ENCODE measurements around the gene RIN3.

Gene RIN3

DNA sequence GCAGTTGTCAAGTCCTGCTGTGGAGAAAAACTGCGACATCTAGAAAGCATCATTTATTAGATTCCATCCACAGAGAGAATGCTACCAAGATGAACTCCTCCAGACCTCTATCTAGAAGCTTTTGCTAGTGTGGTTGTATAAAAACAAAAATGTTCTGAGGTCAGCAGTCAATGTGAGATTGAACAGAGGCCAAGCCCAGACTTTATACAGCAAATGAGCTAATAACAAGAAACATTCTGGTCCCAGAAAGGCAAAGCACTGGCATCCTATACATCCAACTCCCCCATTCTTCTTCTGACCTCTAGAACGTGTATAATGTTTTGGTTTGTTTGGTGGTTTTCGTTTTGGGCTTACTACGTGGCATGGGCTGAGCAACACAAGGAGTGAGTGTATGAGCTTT lies 26.7 kb upstream of the RIN3 start:
- no peak for DNase-seq

DNA sequence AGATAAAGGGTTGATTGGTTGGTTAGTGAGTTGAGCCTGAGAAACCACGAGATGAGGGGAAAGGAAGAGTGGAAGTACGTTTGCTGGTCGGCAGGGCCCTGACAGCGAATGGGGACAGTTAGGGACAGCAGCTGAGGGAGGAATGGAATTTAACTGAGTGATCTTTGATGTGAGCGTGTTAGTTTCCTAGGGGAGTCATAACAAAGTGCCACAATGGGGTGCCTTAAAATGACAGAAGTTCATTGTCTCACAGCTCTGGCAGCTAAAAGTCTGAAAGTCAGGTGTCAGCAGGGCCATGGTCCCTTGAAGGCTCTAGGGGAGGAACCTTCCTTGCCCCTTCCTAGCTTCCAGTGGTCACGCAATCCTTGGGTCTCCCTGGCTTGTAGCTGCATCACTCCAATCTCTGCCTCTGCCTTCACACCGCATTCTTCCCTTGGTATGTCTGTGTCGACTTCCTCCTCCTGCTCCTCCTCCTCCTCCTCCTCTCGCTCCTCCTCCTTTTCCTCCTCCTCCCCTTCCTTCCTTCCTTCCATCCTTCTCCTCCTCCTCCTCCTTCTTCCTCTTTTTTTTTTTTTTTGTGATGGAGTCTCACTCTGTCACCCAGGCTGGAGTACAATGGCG lies 26.0 kb upstream of the RIN3 start:
- no peak for DNase-seq

DNA sequence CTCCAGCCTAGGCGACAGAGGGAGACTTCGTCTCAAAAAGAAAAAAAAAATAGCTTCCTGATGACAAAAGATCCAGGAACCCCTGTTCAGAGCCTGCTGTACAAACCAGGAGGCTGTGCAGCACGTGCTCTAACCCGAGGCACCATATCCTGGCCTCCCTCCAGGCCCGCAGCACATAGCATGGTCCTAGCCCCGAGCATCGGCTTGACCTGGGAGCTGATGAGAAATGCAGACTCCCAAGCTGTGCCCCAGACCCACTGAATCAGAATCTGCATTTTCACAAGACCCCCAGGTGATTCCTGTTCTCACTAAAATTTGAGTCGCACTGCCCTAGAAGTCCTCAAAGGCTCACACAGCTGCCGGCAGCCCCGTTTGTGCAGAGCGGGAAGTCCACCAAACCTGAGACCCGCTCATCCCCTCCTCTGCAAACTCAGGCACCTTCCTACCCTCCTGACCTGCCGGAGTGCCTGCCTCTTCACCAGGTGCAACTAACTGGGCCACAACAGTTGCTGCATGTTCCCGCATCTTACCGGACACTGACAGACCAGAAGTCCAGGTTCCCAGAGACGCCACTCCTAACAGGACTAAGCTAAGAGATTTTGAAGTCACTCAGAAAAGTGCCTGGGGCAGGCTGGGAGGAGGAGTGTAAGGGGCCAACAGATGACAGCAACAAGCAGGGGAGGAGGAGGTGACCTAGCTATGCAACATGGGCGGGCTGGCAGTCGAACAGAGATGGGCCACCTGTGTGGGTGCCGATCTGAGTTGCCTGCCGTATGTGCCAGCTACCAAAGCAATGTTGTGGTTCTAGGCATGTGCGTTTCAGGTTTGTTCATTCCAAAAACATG lies 24.0 kb upstream of the RIN3 start:
- no peak for DNase-seq

DNA sequence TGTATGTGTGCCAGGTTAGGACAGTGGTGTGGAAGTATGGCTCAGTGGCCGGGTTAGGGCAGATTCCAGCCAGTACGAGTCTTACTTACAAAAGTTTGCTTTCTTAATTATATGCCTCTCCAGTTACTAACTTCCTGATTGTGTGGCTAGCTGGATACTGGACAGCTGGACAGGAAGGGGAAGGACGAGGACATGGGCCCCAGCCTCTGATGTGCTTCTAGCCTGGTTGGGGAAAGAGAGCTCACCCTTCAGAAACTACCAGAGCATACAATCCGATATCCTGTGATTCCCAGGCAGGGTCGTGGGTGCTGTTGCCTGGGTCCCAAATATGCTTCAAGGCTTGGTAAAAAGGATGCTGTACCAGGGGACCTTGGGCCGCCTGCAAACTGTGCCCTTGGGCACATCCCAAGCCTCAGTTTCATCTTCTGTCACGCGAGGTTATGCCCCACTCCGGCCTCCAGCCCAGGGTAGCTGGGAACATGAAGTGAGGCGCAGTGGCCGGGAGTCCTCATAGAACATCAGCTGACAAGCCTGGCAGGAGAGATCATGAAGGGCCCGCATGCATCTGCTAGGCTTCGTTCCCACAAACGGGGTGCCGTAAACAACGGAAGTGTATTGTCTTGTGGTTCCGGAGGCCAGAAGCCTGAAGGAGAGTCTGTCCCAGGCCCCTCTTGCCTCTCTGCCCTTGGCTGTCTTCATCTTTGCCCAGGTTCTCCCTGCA lies 23.2 kb upstream of the RIN3 start:
- no peak for DNase-seq

DNA sequence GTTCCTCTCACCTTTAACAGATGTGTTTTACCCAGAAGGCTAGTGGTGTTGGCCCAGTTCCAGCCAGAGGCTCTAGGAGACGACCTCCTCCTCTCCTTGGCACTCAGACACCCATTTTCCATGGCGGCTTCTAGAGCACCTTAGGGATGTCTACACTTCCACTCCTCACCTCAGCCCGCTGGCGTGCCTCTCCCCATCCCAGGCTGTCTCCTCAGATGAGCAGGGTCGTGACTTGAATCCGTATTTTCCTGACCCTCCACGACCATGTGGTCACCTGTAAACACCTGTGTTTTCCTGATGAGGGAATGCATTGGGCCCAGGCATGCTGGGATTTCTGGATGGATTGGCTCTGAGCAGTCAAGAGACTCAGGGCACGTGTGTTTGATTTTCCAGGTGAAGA lies 21.8 kb upstream of the RIN3 start:
- DNase-seq: no peak

DNA sequence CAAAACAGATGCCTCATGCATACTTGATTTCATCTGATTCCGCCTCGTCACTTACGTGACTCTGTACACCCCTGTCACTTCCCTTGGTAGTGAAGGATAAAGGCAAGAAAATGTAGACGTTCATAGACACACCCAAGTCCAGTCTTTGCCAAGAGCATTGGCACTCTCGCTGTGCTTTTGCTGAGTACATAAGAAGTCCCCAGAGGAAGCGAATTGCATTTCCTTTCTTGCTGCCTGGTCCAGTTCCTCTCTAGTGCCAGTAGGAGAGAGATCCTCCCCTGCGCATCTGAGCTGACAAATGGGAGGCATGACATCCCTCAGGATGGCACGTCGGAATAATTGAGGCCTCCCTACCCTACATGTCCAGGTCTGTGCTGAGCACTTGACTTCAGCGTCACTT lies 21.3 kb upstream of the RIN3 start:
- DNase-seq: no peak

DNA sequence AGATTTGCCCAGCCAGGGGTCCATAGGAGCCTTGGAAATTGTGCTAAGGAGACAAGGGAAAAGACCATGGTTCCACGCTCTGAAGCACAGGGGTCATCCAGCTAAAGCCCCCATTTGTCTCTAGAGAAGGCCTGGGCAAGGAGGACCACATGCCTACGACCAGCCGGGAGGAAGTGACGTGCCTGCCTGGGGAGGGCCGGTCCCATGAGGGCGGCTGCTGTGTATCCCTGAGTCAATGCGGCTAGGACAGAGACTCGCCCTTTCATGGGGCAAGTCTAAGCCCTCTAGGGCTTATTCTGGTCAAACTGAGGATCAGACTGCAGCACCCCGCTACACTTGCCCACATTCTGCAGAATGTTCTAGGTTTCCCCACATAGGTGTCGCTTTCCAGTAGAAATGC lies 20.6 kb upstream of the RIN3 start:
- DNase-seq: no peak

DNA sequence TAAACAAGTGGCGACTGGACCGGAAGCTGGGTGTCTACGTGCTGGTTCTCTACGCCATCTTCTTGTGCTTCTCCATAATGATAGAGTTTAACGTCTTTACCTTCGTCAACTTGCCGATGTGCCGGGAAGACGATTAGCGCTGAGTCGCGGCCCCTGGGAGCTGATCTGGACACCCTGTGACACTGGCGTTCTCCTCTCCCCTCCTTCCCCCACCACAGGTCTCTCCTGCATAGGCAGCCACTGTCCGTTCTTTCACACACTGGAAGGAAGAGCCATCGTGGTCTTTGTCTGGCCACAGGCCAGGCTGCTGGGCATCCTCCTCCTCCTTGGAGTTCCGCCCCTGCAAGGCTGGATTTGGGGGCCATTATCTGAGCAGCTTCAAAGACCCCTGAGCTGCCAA lies 20.1 kb upstream of the RIN3 start:
- DNase-seq: no peak

DNA sequence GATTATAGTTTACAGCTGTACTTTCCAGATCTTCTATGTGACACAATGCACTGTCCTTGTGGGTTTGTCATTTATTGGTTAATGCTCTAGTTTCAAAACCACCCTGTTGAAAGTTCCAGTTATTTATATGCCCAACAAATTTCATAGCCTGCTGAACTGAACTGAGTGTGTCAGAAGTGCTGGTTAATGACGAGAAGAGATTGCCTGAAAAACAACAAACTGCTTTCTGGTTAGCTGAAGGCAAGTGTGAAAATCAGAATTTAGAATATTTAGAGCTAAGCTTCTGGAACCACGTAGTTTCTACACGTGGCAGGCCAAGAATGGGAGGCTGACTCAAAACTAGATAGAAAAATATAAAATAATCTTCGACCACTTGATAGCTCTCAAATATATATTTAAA lies 19.1 kb upstream of the RIN3 start:
- DNase-seq: no peak

DNA sequence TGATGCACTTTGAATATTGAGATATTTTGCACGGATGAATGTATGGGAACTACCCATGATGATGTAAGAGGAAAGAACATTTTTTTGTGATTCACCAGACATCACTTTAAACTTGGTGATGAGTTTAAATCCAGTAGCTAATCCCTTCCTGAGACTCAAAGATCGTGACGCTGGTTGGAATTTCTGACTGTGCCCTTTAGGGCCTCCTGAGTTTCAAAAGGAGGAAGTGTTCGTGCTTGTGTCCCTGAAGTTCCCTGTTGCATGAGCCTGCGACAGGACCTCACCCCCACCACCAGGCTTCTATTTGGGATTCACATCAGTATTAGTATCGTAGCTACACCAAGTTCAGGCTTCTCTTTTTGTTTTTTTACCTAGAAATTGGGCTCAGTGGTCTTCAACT lies 18.6 kb upstream of the RIN3 start:
- DNase-seq: no peak

DNA sequence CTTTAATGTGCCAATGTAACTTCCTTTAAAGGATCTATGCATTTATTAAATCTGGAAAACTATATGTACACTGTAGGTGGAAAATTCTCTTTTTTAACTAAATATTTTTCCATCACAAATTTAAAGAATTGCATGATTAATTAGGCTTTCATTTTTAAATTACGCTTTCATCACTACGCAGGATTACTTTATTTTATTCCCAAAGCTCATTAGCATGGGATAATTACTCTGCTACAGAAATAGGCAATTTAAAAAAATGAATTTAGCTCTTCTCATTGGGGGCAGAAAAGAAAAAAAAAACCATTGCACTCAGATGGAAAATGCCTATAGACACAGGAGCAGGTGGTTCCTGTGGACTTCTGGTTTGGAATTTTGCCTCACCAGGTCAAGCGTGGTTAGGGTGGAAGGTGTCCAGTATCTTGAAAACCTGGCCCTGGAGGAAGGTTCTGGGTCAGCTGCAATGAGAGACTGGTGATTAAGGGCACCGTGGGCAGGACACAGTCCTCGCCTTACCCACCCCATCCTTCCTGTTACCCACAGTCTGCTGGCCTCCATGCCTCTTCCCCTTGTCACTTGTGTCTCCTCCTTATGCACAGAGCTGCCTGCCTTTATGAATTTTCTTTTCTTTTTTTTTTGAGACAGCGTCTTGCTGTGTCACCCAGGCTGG lies 17.3 kb upstream of the RIN3 start:
- no peak for DNase-seq

DNA sequence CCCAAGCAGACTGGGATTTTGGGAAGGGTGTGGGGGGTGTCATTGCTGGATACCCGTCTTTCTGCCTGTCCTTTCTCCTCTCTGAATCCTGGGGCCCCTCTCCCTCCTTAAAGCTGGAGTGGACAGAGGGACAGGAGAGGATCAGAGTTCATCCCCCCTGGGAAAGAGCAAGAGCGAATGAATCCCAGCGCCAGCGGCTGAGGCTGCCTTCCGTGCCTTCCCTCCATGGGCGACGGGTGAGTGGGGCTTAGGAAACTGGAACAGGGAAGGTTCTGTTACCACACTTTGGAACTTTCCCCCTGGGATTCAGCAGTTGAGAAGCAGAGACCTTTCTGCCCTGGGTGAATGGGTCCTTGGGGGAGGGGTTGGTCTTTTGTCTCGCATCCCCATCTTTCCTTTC lies 16.2 kb upstream of the RIN3 start:
- DNase-seq: no peak

DNA sequence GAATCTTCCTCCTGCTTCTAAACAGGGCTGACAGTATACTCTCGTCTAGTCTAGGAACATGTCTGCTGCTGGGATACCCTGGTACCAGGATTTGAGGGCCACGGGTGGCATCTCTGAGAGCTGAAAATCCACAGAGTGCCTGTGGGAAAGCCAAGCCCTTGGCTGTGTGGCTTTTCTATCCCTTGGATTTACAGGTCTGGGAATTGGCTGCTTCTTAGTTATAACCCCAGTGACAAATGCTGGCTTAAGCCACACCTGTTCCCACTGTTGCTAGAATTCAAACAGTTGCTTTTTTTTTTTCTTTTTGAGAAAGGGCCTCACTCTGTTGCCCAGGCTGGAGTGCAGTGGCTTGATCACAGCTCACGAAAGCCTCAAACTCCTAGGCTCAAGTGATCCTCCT lies 14.3 kb upstream of the RIN3 start:
- DNase-seq: no peak

DNA sequence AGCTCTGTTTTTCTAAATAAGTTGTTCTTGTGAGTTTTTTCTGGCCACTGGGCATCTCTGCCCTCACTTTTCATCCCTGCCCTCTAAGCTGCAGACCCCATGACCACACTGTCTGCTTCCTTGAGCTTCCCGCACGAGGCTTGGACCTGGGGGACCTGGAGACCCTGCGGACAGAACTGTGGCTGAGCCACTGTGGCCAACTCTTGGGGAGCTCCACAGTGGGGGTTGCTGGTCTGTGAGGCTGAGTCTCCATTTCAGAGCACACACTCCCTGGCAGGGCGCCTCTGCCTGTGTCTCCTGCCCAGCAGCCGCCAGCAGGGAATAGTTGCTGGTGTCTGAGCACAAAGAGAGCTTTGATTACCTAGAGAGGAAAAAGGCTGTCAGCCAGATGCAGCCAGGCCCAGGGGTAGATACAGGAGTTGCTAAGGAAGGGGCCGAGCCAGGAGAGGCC lies 13.1 kb upstream of the RIN3 start:
- no peak for DNase-seq

DNA sequence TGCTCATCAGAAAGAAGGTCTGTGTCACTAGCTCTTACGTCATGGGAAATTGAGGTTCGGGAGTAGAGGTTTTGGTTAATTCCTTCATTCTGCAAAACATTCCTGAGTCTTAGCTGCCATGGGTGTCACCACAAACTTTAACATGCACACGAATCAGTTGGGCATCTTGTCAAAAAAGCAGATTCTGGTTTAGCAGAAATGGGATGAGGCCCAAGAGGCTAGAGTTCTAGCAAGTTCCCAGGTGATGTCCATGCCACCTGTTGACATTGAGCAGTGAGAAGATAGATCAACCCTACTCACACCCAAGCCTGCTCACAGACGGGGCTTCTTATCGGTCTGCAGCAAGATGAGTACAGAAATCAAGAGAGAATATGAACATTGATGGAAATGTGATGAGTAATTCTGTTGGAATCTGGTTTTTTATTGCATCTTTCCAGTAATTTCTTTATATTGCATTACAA lies 11.7 kb upstream of the RIN3 start:
- DNase-seq: no peak

DNA sequence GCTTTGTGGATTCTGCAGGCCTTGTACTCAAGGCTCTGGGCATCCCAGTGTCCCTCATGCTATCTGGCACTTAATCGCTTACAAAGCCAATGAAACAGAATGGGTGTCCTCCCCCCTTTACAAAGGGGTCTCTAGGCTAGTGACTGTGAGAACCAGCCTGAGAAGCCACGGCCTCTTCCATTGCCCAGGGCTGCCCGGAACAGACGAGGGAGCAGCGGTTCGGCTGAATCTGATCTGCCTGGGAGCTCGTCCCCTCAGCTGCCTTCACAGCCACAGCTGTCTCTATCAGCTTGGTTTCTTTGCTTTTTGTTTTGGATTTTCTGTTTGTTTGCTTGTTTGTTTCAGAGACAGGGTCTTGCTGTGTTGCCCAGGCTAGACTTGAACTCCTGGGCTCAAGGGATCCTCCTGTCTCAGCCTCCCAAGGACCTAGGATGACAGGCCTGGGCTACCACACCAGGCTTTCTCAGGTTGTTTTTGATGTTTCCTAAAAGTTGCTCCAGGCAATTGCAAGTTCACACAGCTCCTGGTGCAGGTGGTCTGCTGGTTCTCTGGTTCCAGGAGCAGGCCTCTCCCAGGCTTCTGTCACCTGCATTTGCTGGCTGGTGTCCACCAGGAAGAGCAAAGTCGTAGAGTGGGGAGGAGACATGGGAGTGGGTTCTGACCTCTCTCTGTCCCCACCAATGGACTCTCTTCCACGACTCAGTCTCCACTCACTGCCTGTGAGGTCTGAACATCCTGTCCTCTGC lies 10.9 kb upstream of the RIN3 start:
- DNase-seq: no peak

DNA sequence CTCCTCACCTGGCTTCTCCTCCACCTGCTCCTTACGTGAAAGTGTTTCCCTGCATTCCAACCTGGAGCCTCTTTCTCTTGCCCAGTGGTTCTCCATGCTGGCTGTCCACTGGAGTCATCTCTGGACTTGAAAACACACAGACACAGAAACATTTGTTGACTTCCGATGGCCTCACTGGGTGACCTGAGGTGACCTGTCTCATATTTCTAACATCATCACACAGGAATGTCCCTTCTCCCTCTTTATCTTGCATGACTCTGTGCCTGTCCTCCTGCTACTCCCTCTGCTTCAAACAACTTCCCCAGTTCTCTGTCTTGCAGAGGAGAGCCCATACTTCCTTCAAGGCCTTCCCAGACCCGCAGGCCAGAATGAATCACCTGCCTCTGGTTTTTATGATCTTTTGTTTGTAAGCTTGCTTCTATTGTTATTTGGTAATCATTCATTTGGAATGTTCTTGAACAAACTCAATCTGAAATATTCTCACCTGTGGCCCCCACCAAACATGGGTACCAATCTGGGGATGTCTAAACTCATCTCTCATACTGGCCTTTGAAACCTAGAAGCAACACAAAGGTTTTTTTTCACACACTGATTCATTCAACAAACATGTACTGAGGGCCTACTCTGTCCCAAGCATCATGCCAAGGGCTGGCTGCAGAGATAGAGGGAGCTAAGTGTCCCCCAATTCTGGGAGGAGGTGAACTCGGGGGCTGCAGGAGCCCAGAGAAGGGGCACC lies 9.7 kb upstream of the RIN3 start:
- DNase-seq: no peak

DNA sequence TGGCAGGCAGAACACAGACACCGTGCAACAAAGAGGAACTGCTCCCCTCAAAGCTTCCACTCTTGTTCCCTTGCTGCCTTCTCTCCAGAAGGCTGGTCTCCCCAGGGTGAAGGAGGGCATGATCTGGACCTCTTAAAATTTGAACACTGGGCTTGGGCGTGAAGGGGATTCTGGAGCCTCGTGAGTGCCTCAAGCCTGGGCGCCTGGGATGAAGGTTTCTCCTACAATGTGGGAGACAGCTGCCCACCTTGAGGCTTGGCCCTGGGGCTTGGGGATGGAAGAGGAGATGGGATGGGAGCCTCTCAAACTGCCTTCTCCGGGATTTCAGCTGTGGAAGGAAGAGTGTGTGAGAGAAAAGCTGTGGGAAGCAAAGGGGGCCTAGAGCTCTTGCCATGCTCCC lies 7.8 kb upstream of the RIN3 start:
- DNase-seq: no peak

DNA sequence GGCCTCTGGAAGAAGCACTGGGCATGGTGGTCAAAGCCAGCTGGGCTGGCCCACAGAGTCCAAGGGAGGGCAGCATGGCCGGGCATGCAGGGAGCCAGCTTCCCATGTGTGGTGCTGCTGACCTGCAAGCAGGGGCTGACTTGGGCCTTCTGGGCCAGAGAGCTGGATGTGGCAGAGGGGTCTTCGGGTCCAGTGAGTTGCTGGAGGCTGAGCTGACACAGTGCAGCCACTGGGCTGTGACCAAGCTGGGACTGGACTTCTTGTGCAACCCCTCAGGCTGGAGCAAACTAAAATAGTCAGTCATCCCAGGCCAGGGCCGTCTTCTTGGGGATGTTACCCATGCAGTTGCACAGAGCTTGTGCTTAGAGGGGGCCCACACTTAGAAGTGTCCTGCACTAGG lies 7.3 kb upstream of the RIN3 start:
- no peak for DNase-seq

DNA sequence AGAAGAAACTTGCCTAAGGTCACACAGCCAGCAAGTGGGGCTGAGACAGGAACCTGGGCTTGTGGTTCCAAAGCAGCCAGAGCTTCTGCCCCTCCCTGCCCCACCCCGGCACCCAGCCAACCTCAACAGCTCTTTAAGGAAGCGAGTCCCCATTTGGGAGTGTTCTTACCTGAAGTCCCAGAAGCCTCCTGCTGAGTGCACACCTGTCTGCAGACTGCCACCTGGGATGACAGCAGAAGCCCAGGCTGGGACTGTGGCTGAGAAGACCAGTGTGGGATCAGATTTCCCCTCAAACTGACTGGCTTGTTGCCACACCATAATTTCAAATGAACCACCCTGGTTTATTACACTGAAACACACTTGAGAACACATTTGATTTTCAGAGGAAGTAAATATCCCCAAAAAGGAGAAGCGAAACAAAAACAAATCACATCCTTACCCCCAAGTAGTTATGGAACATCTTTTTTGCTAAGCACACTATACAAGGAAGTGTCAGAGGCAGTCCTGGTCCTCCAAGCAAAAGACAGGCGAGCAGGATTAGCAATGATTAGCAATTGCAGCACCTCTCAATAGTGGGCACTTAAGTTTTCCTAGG lies 6.3 kb upstream of the RIN3 start:
- peak in 1 of 6 experiments; percentile 15 for DNase-seq

DNA sequence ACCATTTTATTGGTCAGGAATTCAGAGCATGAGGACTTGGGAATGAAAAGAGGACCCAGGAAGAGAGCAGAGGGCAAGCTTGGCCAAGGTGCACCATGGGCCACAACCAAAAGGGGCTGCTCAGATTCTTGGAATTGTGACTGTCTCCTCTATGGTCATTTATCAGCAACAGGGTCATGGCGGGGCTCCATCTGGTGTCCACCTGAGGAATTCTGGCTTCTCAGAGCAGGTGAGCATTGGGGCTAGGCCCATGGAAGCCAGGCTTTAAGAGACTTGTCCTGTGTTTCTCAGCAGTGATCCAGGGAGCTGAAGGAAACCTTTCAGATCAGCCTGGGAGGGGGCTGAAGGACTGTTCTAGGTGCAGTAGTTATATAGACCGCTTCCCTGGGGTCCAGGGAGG lies 2.6 kb upstream of the RIN3 start:
- no peak for DNase-seq

Data from stimulated activated naive CD4-positive, alpha-beta T cell (primary cell).